Ovary (tissue), 9 donors: ENCODE data around the gene NELL2. TPM values are rescaled to one million over a fixed set of nuclear protein-coding genes. Genes with fewer than 3 reads are reported as not detected.

Source experiments
- DNase-seq, 5 donors: peaks; one replicate each; pipeline ENCODE4 v3.0.0-alpha.2; 2019 to 2020
- H3K27ac ChIP-seq, 2 donors: fragments of 200-600 bp; one replicate each; pipeline versions ENCODE4 v1.5.1 to v1.8.0; 2019 to 2022
- H3K27me3 ChIP-seq: fragments of 200-600 bp; one replicate; pipeline ENCODE4 v1.8.0; 2022
- H3K36me3 ChIP-seq: fragments of 200-600 bp; sonication (generic); one replicate; pipeline ENCODE4 v1.5.1; 2019
- H3K4me1 ChIP-seq: one replicate; pipeline ENCODE4 v1.8.1; 2013; ENCODE audit warnings: mild to moderate bottlenecking, moderate library complexity; ENCODE audit not compliant: insufficient read depth
- H3K4me3 ChIP-seq: fragments of 200-600 bp; sonication (generic); one replicate; pipeline ENCODE4 v1.5.1; 2017
- H3K9me3 ChIP-seq, 2 donors: fragments of 200-600 bp in 1 of 2; sonication (generic) in 1 of 2; one replicate each; pipeline versions ENCODE4 v1.5.1 to v1.8.1; 2013 to 2019; ENCODE audit warnings: mild to moderate bottlenecking in 1 of 2, moderate library complexity in 1 of 2
- CTCF ChIP-seq, 3 donors: fragments of 450-650 bp in 2 of 3; fragments of 200-600 bp in 1 of 3; IDR thresholded peaks; one replicate each; pipeline versions ENCODE4 v1.5.1 to v1.8.0; 2016 to 2022; ENCODE audit warnings: antibody characterized with exemption in 3 of 3, mild to moderate bottlenecking in 1 of 3
- EP300 ChIP-seq: sonication (generic); formaldehyde crosslinking; IDR thresholded peaks from one replicate; pipeline ENCODE4 v1.6.1; 2017; ENCODE audit warnings: antibody characterized with exemption
- POLR2A ChIP-seq: fragments of 450-650 bp; IDR thresholded peaks from one replicate; pipeline ENCODE4 v1.6.1; 2017; ENCODE audit warnings: antibody characterized with exemption, mild to moderate bottlenecking, moderate library complexity
- WGBS, 3 donors: extraction: QIAGEN DNeasy Blood & Tissue Kit in 1 of 3; methylation state at CpG; one replicate each; pipeline versions ENCODE4 v1.1.5 to v1.1.7; 2013 to 2017; 5-methylcytosine and 5-hydroxymethylcytosine counted together
- intact Hi-C, 4 donors: fragments of 100-400 bp; cut with DNase I; formaldehyde crosslinking; loops; one replicate each; pipeline versions ENCODE4 v1.11.0 to v1.15.1; 2022 to 2023
- polyA plus RNA-seq, 2 donors: library from polyadenylated mRNA; stranded (reverse); fragments of 200-250 nt in 1 of 2; fragments of 350-450 nt in 1 of 2; fragmentation: Illumina TruSeq in 1 of 2; extraction: RNeasy Lipid Tissue Mini Kit (QIAGEN cat#74804) in 1 of 2; gene quantifications; one replicate each; pipeline ENCODE4 v1.2.3, GENCODE V29; 2013 to 2014
- total RNA-seq, 7 donors: library from RNA; depleted of rRNA in 2 of 7; stranded (reverse); fragments of >200 nt in 2 of 7; fragmentation: NEBNext Ultra II Directional in 3 of 7; extraction: Animal tissue kit (Norgen Biotek cat#: 25700) in 3 of 7; gene quantifications; one replicate each; pipeline versions ENCODE4 v1.1.0 to v1.2.4, GENCODE V29; 2016 to 2023
- donor health status: DM: no; HTN: no; CAD: no; lungs with moderate emphysema.
- donor health status: DM: no; HTN: no; CAD: no.
- donor health status: Bipolar disorder and iron deficiency.
- donor health status: DM: yes; HTN: yes; CAD: no.
- donor health status: DM: no; HTN: no; CAD: no.
- donor health status: DM: yes; HTN: yes; CAD: no.

NELL2 gene
- total and polyA plus RNA-seq, 9 donors, result 0.15 to 114 (median 1.7) TPM

GRCh38 chr12:44852483-44852882 is 23.6 kb downstream of the NELL2 start:
- Histone ChIP-seq H3K27me3 (no peaks in the 10 kb centered on the region), H3K36me3 (no peaks in the 10 kb centered on the region), H3K4me3 (no peak overlapping the region), H3K27ac (no peak overlapping the region), H3K9me3 (no peaks in the 10 kb centered on the region), H3K4me1 (no peaks in the 10 kb centered on the region)
- 5 to 22% (median 12%) methylated on average over 2 of the region's 2 CpGs for WGBS, 3 donors
- DNase-seq, result no peak
- intact Hi-C loops, result no loop called here
- TF ChIP-seq EP300 (no peak), CTCF (IDR thresholded peaks at IDR 0.05) (no peak), POLR2A (no peak)

- WGBS, 3 donors, result 85 to 90% (median 89%) methylated on average over 3 of the region's 3 CpGs
- intact Hi-C loops, result no loop called here
- H3K36me3 ChIP-seq, result no peaks in the 10 kb centered on the region
Measured at GRCh38 chr12:44851586-44851985, 24.5 kb downstream of the NELL2 start.

GRCh38 chr12:44848703-44849085 is 27.4 kb downstream of the NELL2 start:
- Histone ChIP-seq H3K4me1 (no peaks in the 10 kb centered on the region), H3K4me3 (no peak overlapping the region), H3K36me3 (no peaks in the 10 kb centered on the region), H3K9me3 (no peaks in the 10 kb centered on the region), H3K27ac (no peak overlapping the region), H3K27me3 (no peaks in the 10 kb centered on the region)
- intact Hi-C loops, result no loop called here
- TF ChIP-seq POLR2A, result no peak
- TF ChIP-seq EP300, result no peak
- TF ChIP-seq CTCF (IDR thresholded peaks at IDR 0.05), result no peak
- no peak for DNase-seq
- 33 to 53% (median 46%) methylated on average over 2 of the region's 2 CpGs for WGBS, 3 donors

More at GRCh38 chr12:44851586-44851985, 24.5 kb downstream of the NELL2 start:
- H3K27ac ChIP-seq, result no peak overlapping the region
- no peak overlapping the region for H3K4me3 ChIP-seq
- H3K27me3 ChIP-seq, result no peaks in the 10 kb centered on the region
- no peaks in the 10 kb centered on the region for H3K9me3 ChIP-seq
- TF ChIP-seq POLR2A (no peak), EP300 (no peak), CTCF (IDR thresholded peaks at IDR 0.05) (no peak)
- DNase-seq, result no peak
- H3K4me1 ChIP-seq, result no peaks in the 10 kb centered on the region

GRCh38 chr12:44847888-44848702 is 28.0 kb downstream of the NELL2 start:
- no peaks in the 10 kb centered on the region for H3K36me3 ChIP-seq
- intact Hi-C loops, result no loop called here
- 60 to 80% (median 63%) methylated on average over 6 of the region's 6 CpGs for WGBS, 3 donors
- no peaks in the 10 kb centered on the region for H3K9me3 ChIP-seq
- no peak overlapping the region for H3K27ac ChIP-seq
- H3K27me3 ChIP-seq, result no peaks in the 10 kb centered on the region
- no peak overlapping the region for H3K4me3 ChIP-seq
- DNase-seq, result no peak
- no peaks in the 10 kb centered on the region for H3K4me1 ChIP-seq
- no peak for TF ChIP-seq POLR2A

GRCh38 chr12:44847403-44847802 is 28.7 kb downstream of the NELL2 start:
- H3K4me3 ChIP-seq, result no peak overlapping the region

More at GRCh38 chr12:44847403-44847802, 28.7 kb downstream of the NELL2 start:
- Histone ChIP-seq H3K9me3 (no peaks in the 10 kb centered on the region), H3K36me3 (no peaks in the 10 kb centered on the region), H3K27me3 (no peaks in the 10 kb centered on the region), H3K27ac (no peak overlapping the region), H3K4me1 (no peaks in the 10 kb centered on the region)
- WGBS, 3 donors, result 28 to 43% (median 37%) methylated on average over 1 of the region's 1 CpG
- TF ChIP-seq CTCF (IDR thresholded peaks at IDR 0.05), result no peak
- no peak for TF ChIP-seq POLR2A
- TF ChIP-seq EP300, result no peak
- intact Hi-C loops, result no loop called here
- DNase-seq, result no peak
